ENCODE data around the gene TENT4B. TPM values are rescaled to one million over a fixed set of nuclear protein-coding genes. Genes with fewer than 3 reads are reported as not detected.
"Not testable (repeated sequence)": the region's sequence is repeated elsewhere in the genome, so short reads cannot be mapped to it uniquely, and the experiment has no call there.

Gene TENT4B
- polyA plus RNA-seq, 5 donors: 13.9 to 19.9 (median 17.5) TPM

- DNase-seq: no peak
Observed at GRCh38 chr16:50229149-50229726, 76.1 kb downstream of the TENT4B start.

- no peak for DNase-seq
Observed at GRCh38 chr16:50234771-50235556, 81.9 kb downstream of the TENT4B start.

GRCh38 chr16:50235581-50235980 is 82.5 kb downstream of the TENT4B start:
- no peak for DNase-seq

- no peak for DNase-seq
Observed at GRCh38 chr16:50238314-50238713, 85.2 kb downstream of the TENT4B start.

- DNase-seq: peak in 1 of 2 donors; percentile 52
Observed at GRCh38 chr16:50238868-50239301, 85.8 kb downstream of the TENT4B start.

GRCh38 chr16:50243024-50243423 is 89.9 kb downstream of the TENT4B start:
- not testable (repeated sequence) for DNase-seq

GRCh38 chr16:50244140-50244503 is 91.0 kb downstream of the TENT4B start:
- DNase-seq: no peak

- no peak for DNase-seq
Observed at GRCh38 chr16:50244504-50245416, 91.7 kb downstream of the TENT4B start.

GRCh38 chr16:50245417-50246298 is 92.6 kb downstream of the TENT4B start:
- DNase-seq: no peak

GRCh38 chr16:50246299-50247122 is 93.4 kb downstream of the TENT4B start:
- DNase-seq: no peak

GRCh38 chr16:50247123-50247905 is 94.2 kb downstream of the TENT4B start:
- DNase-seq: no peak

GRCh38 chr16:50247906-50248608 is 95.0 kb downstream of the TENT4B start:
- DNase-seq: no peak

- no peak for DNase-seq
Observed at GRCh38 chr16:50248845-50249244, 95.7 kb downstream of the TENT4B start.

GRCh38 chr16:50251375-50252081 is 98.4 kb downstream of the TENT4B start:
- no peak for DNase-seq

GRCh38 chr16:50252082-50252611 is 99.0 kb downstream of the TENT4B start:
- DNase-seq: no peak

- no peak for DNase-seq
Observed at GRCh38 chr16:50252874-50253513, 99.9 kb downstream of the TENT4B start.

GRCh38 chr16:50253514-50253910 is 100.4 kb downstream of the TENT4B start:
- DNase-seq: no peak

Measured in right lung (tissue), 5 donors.